Suppressor macrophage treated with lipopolysaccharide for 1 hour (primary cell): ENCODE measurements around the gene ELAVL1.
A peak's percentile ranks its signal among the peaks of the same experiment; 100 is the strongest.

Experiments
- DNase-seq, 3 donors: peaks; one replicate each; pipeline ENCODE4 v3.0.0-alpha.2; 2020 to 2022

The ELAVL1 gene

DNA sequence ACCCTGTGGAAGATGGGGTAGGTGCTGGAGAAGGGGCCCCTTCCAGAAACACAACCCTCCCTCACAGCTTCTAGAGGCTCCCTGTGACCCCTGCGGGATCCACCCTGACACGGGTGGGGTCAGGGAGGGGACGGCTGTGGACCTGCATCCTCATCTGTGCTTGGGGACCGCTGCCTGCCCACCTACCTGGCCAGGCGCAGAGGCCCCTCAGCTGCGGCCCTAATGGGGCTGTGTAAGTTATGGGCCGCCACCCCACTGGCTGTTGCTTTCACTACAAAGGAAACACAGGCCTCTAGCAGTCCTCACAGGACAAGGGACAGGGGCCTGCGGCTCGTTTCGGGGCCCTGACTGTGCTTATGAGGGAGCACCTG is 72.5 kb downstream of the ELAVL1 start:
- DNase-seq, result no peak

DNA sequence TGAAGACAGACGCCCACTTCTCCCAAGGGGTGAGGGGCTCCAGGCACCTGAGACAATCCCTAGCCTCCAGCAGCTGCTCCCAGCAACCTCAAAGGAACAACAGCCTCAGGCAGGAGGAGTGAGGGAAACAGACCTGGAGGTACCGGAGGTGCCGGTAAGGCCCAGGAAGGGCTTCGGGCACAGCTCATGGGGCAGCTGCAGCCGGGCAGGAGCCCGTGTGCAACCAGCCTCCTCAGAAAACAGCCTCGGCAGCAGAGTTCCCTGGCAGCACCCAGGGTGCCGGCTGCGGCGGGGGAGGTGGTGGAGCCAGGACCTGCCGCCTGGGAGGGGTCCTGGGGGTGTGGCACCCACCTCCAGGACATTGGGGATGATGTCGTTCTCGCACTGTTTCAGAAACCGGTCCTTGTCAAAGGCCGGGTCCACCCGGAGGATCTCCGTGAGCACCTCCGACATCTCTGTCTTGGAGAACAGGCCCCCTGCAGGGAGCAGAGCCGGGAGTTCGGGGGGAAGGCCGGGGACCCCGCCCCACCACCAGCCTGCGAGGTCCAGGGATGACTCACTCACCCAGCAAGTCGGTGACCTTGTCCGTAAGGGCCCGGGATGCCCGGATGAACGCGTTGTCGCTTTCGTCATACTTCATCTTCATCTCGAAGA is 73.0 kb downstream of the ELAVL1 start:
- no peak for DNase-seq

GRCh38 chr19:7931221-7932061 is 74.0 kb downstream of the ELAVL1 start:
- no peak for DNase-seq

DNA sequence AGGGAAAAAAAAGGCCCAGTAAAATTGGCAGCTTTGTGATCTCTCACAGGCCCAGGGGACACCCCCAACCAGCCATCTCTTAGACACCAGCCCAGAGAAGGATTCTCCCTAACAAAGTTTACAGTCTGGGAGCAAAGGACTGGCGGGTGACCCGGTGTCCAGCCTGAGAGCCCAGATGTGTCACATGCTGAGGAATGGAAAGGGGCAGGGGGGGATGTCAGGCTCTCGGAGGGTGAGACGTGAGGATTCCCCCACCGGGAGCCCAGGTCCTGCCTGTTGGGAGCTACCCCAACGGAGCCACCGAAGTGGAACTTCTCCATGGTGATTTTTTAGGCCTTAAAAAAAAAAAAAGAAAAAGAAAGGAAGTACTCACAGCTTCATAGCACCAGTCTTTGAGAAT is 74.7 kb downstream of the ELAVL1 start:
- no peak for DNase-seq

DNA sequence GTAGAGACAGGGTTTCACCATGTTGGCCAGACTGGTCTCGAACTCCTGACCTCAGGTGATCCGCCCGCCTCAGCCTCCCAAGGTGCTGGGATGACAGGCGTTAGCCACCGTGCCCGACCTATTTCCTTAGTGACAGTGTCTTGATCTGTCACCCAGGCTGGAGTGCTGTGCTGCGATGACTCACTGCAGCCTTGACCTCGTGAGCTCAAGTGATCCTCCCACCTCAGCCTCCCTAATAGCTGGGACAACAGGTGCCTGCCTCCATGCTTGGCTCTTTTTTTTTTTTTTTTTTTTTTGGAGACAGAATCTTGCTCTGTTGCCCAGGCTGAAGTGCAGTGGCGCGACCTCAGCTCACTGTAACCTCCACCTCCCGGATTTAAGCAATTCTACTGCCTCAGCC is 75.4 kb downstream of the ELAVL1 start:
- peak in 2 of 3 donors; percentile 29 to 34 for DNase-seq

GRCh38 chr19:7928741-7929701 is 76.4 kb downstream of the ELAVL1 start:
- peak; percentile 30 to 68 (median 56) for DNase-seq

DNA sequence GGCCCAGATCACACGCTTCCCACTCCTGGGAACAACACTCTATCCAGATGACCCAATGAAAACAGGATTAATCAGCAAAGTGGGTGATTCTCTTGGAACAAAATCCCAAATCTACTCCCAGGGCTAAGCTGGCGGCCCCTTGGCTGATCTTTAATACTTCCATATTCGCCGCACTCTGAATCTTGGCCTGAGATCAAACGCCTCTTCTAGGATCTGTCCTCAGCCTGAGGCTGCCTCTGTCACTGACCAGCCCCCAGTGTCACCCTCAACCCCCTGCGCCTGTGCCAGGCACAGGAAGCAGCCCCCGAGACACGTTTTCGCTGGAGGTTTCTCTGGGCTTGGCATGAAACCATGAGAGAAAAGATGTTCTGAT is 77.1 kb downstream of the ELAVL1 start:
- DNase-seq, result no peak

DNA sequence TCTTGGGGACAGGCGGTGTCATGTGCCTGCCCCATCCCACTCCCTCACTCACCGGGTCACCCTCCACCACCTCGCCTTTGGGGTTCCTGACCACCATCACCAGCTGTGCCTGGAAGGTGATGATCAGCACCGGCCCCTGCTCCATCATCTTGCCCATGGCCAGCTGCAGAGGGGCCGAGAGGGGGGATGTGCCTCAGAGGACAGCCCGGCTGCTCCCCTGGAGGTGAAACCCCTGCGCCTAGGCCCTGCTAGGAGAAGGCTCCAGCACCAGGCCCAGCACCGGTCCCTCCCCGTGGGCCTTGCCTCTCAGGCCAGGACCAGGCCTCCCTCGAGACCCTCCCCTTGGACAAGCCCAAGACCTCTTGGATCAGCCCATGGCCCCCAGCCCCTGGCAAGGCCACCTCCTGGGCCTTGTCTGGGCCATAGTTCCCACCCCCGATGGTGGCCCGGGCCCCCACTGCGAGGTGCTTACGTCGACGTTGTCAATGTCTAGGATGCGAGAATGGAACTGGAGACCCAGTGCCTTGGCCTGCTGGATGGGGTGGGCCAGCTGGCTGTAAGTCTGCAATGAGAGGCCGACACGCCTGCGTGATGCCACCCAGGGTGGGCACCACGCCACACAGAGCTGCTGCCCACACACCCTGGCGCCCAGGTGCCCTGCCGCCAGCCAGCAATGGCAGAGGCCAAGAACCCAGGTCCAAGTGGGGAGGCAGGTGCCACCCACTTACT is 77.7 kb downstream of the ELAVL1 start:
- no peak for DNase-seq

GRCh38 chr19:7926727-7927604 is 78.5 kb downstream of the ELAVL1 start:
- DNase-seq, result no peak

DNA sequence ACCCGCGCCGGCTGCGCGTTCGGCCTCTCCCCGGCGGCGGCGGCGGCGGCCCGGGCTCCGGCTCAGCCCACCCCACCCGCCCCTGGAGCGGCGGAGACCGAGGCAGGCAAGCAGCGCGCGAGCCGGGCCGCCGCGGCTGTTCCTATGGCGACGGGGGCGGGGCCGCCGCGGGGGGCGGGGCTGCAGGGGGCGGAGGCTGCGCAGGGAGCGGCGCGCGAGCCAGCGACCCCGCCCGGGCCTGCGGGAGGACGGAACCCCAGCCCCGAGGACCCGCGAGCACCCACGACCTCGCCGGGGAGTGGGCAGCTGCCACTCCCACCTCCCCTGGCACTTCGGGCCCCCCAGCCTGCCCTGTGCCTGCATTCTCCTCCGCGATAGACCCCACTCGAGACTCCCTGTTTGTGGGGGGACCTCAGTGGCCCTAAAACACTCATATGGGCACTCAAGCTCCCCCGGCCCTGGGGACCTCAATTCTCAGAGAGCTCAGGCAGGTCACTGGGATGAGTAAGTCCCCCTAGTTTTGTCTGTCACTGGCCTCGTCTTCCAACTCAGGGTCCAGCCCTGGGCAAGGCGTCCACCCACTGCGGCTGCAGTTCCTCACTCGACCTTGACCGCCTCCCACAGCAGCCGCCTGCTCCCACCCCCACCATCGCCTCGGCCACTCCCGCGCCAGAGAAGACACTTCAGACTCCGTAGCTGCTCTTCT is 79.3 kb downstream of the ELAVL1 start, which contains the start of gene CTXN1:
TSS of gene CTXN1 (minus strand) at position 115 of the 706 bp plus-strand sequence. CDS start 597 bp downstream, outside the sequence.
- DNase-seq, result peak; percentile 50 to 87 (median 73)

GRCh38 chr19:7925171-7925851 is 80.1 kb downstream of the ELAVL1 start:
- DNase-seq, result peak; percentile 71 to 85 (median 76)

GRCh38 chr19:7924651-7925170 is 80.7 kb downstream of the ELAVL1 start:
- DNase-seq, result no peak

DNA sequence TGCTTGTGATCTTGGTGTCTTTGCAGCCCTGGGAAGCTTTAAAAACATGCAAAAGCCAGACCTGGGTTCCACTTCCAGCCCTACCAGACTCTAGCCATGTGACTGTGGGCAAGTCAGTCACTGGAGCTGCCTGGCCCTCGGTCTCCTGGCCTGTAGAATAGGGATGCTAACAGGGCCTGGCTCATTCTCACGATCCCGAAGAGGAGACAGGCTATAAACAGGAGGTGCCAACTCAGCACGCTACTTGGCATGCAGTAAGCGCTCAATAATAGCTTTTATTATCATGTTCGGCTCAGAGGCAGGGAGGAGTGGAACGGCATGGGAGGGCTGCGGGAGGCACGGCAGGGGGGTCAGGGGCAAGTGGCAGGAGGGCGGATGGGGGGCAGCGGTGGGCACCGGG is 81.2 kb downstream of the ELAVL1 start:
- DNase-seq, result no peak

- no peak for DNase-seq
Observed at GRCh38 chr19:7923295-7924191, 81.9 kb downstream of the ELAVL1 start.

GRCh38 chr19:7922836-7923195 is 82.6 kb downstream of the ELAVL1 start:
- DNase-seq, result no peak

DNA sequence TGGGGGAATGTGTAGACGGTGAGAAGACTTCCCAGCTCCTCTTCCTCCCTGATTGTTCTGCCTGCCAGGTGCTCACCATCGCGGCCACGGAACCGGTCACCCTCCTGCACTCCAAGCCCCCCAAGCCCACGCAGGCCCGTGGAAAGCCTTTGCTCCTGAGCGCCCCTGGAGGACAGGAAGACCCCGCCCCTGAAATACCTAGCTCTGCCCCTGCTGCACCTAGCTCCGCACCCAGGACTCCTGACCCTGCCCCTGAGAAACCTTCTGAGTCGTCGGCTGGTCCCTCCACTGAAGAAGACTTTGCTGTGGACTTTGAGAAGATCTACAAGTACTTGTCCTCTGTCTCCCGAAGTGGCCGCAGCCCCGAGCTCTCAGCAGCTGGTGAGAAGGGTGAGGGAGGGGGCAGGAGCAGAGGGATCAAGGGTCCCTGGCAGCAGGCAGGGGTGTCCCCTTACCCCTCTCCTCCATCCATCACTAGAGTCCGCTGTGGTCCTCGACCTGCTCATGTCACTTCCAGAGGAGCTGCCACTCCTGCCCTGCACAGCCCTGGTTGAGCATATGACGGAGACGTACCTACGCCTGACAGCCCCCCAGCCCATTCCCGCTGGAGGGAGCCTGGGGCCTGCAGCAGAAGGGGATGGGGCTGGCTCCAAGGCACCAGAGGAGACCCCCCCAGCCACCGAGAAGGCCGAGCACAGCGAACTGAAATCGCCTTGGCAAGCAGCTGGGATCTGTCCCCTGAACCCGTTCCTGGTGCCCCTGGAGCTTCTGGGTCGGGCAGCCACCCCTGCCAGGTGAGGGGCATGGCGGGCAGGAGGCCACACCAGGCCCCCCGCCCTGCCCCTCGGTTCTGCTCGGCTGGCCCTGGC is 83.2 kb downstream of the ELAVL1 start:
- no peak for DNase-seq

- no peak for DNase-seq
Observed at GRCh38 chr19:7921302-7921966, 84.0 kb downstream of the ELAVL1 start.
